K562 (cell line): ENCODE measurements around the gene COX6B2. TPM values are rescaled to one million over a fixed set of nuclear protein-coding genes. Genes with fewer than 3 reads are reported as not detected.

ENCODE experiments used
- ATAC-seq: fragments of 200-7000 bp; cut with Tn5 transposase; 3 replicates; pipeline ENCODE4 v1.9.1; 2020; ENCODE audit warnings: moderate library complexity
- BruUV-seq: library from RNA; stranded (reverse); fragments of 400-500 nt; replicated peaks from 2 replicates; lab custom pipeline; 2021; lab: Mats Ljungman, UMichigan
- CTCF ChIA-PET: fragments of 300-600 bp; formaldehyde crosslinking; extraction: SDS; loops from one replicate; lab custom pipeline; 2021; ENCODE audit warnings: low intra/inter-chr PET ratio; lab: Yijun Ruan, JAX
- POLR2A ChIA-PET: fragments of 300-600, 350-650 bp; sonication (Branson Sonifier 250); formaldehyde crosslinking; extraction: SDS; loops from one replicate; lab custom pipeline; 2021; ENCODE audit warnings: antibody characterized with exemption, inconsistent platforms; lab: Yijun Ruan, JAX
- DNase-seq, 4 experiments: peaks; one replicate each; pipeline versions ENCODE4 v3.0.0 to v3.0.0-alpha.2; 2011 to 2018; ENCODE audit warnings: low spot score in 3 of 4, mixed read lengths in 3 of 4; ENCODE audit errors: extremely low read depth in 1 of 4
- FAIRE-seq: peaks from 2 replicates; lab custom pipeline; 2011; peaks lifted over from hg19 to GRCh38; lab: Jason Lieb, UNC
- H2AFZ ChIP-seq: 2 replicates; pipeline ENCODE4 v1.6.0; 2011; ENCODE audit warnings: low read depth, low read length, control low read depth, inconsistent platforms
- H3K27ac ChIP-seq: fragments of 200-600 bp; 3 replicates; pipeline ENCODE4 v1.8.0; 2011; ENCODE audit warnings: low read depth, mild to moderate bottlenecking, control low read depth, inconsistent platforms, low read length, moderate library complexity, mixed read lengths; ENCODE audit errors: extremely low read depth
- H3K27me3 ChIP-seq, 2 experiments: fragments of 300-600 bp in 1 of 2; 2 replicates in 1 of 2; 3 replicates in 1 of 2; pipeline versions ENCODE4 v1.6.0 to v1.8.0; 2011; ENCODE audit warnings: inconsistent platforms in 2 of 2, low read length in 2 of 2, mild to moderate bottlenecking in 1 of 2, mixed read lengths in 1 of 2, moderate library complexity in 1 of 2; ENCODE audit not compliant: control insufficient read depth in 2 of 2, insufficient read depth in 2 of 2
- H3K36me3 ChIP-seq: fragments of 300-600 bp; 3 replicates; pipeline ENCODE4 v1.8.0; 2011; ENCODE audit warnings: mild to moderate bottlenecking, low read length, inconsistent platforms; ENCODE audit not compliant: control insufficient read depth, insufficient read depth
- H3K4me1 ChIP-seq, 2 experiments: fragments of 200-600 bp in 1 of 2; replicated peaks in 1 of 2; 2 replicates in 1 of 2; 3 replicates in 1 of 2; pipeline versions ENCODE4 v1.5.1 to v1.8.0; 2011; ENCODE audit warnings: inconsistent platforms in 2 of 2, low read length in 2 of 2, mild to moderate bottlenecking in 1 of 2, mixed read lengths in 1 of 2, moderate library complexity in 1 of 2; ENCODE audit not compliant: control insufficient read depth in 2 of 2, insufficient read depth in 2 of 2
- H3K4me2 ChIP-seq: 2 replicates; pipeline ENCODE4 v1.6.1; 2011; ENCODE audit warnings: low read length, control low read depth, inconsistent platforms, mixed read lengths; ENCODE audit not compliant: insufficient read depth
- H3K4me3 ChIP-seq: fragments of 200-600 bp; sonication (generic), shearing (Covaris generic); 2 replicates; pipeline ENCODE4 v1.5.1; 2016; ENCODE audit warnings: control low read depth, inconsistent platforms
- H3K79me2 ChIP-seq: fragments of 200-600 bp; 3 replicates; pipeline ENCODE4 v1.8.0; 2011; ENCODE audit warnings: low read length, inconsistent platforms; ENCODE audit not compliant: control insufficient read depth, insufficient read depth
- H3K9ac ChIP-seq, 2 experiments: 2 replicates each; pipeline versions ENCODE4 v1.6.0 to v1.6.1; 2011; ENCODE audit warnings: low read depth in 2 of 2, low read length in 2 of 2, control low read depth in 1 of 2, inconsistent platforms in 1 of 2, mild to moderate bottlenecking in 1 of 2, mixed read lengths in 1 of 2; ENCODE audit not compliant: insufficient read depth in 1 of 2
- H3K9me1 ChIP-seq: one replicate; pipeline ENCODE4 v1.6.0; 2011; ENCODE audit warnings: inconsistent platforms, mild to moderate bottlenecking, low read length, moderate library complexity; ENCODE audit not compliant: control insufficient read depth, insufficient read depth
- H3K9me3 ChIP-seq: replicated peaks from 2 replicates; pipeline ENCODE4 v1.5.1; 2011; ENCODE audit warnings: low read depth, low read length, inconsistent platforms; ENCODE audit not compliant: control insufficient read depth, insufficient read depth
- H4K20me1 ChIP-seq: replicated peaks from 2 replicates; pipeline ENCODE4 v1.6.1; 2011; ENCODE audit warnings: low read length, inconsistent platforms, mixed read lengths; ENCODE audit not compliant: control insufficient read depth, insufficient read depth
- CEBPG ChIP-seq, 3 experiments: fragments of 200-800 bp in 1 of 3; sonication (Bioruptor generic) in 1 of 3; sonication (generic) in 1 of 3; formaldehyde crosslinking in 1 of 3; IDR thresholded peaks in 2 of 3; conservative IDR thresholded peaks in 1 of 3; 2 replicates each; pipeline versions ENCODE4 v1.6.1 to v1.8.0; 2016 to 2022; ENCODE audit warnings: missing compliant biosample characterization in 2 of 3, missing genetic modification characterization in 2 of 3, mild to moderate bottlenecking in 1 of 3, missing genetic modification reagents in 1 of 3
- ELF1 ChIP-seq: fragments of 200-800 bp; sonication (Bioruptor generic); IDR thresholded peaks from 2 replicates; pipeline ENCODE4 v1.6.1; 2016; ENCODE audit warnings: missing genetic modification characterization, missing compliant biosample characterization
- EZH2 ChIP-seq: IDR thresholded peaks from 2 replicates; pipeline ENCODE4 v1.6.1; 2012; ENCODE audit warnings: low read depth, mild to moderate bottlenecking, inconsistent platforms, low read length, borderline replicate concordance
- GATAD2B ChIP-seq: fragments of 450-650 bp; IDR thresholded peaks from 2 replicates; pipeline ENCODE4 v1.6.1; 2017; ENCODE audit warnings: mild to moderate bottlenecking, borderline replicate concordance
- HOXB6 ChIP-seq: fragments of 250-450 bp; sonication (Bioruptor Pico); IDR thresholded peaks from 2 replicates; pipeline ENCODE4 v1.5.1; 2022; ENCODE audit warnings: mild to moderate bottlenecking, borderline replicate concordance
- L3MBTL2 ChIP-seq: fragments of 450-650 bp; IDR thresholded peaks from 2 replicates; pipeline ENCODE4 v1.6.1; 2016; ENCODE audit warnings: mild to moderate bottlenecking, moderate library complexity
- MAFK ChIP-seq: IDR thresholded peaks from 2 replicates; pipeline ENCODE4 v1.6.1; 2011; ENCODE audit warnings: low read length, improper control_type of control experiment
- NR4A1 ChIP-seq, 2 experiments: fragments of 250-450 bp in 1 of 2; fragments of 450-650 bp in 1 of 2; sonication (Bioruptor Pico) in 1 of 2; IDR thresholded peaks; 2 replicates each; pipeline versions ENCODE4 v1.4.0 to v1.6.1; 2016 to 2020; ENCODE audit warnings: mild to moderate bottlenecking in 2 of 2, missing compliant biosample characterization in 1 of 2, missing genetic modification characterization in 1 of 2, moderate library complexity in 1 of 2
- NUFIP1 ChIP-seq: fragments of 450-650 bp; IDR thresholded peaks from 2 replicates; pipeline ENCODE4 v1.6.1; 2018; ENCODE audit not compliant: partially characterized antibody
- SETDB1 ChIP-seq: IDR thresholded peaks from one replicate; pipeline ENCODE4 v1.6.1; 2012; ENCODE audit warnings: low read length, control low read depth, inconsistent platforms
- TRIM24 ChIP-seq, 2 experiments: fragments of 450-650 bp; IDR thresholded peaks; 2 replicates each; pipeline ENCODE4 v1.6.1; 2016
- ZNF12 ChIP-seq: sonication (generic); formaldehyde crosslinking; IDR thresholded peaks from 2 replicates; pipeline ENCODE4 v1.4.0; 2020; ENCODE audit warnings: mild to moderate bottlenecking, missing genetic modification reagents
- ZNF134 ChIP-seq: fragments of 250-450 bp; sonication (Bioruptor Pico); conservative IDR thresholded peaks from 2 replicates; pipeline ENCODE4 v1.4.0; 2020
- ZNF143 ChIP-seq: sonication (generic); formaldehyde crosslinking; IDR thresholded peaks from 2 replicates; pipeline ENCODE4 v1.9.0; 2022; ENCODE audit warnings: mild to moderate bottlenecking, missing genetic modification reagents
- ZNF174 ChIP-seq: fragments of 250-450 bp; sonication (Bioruptor Pico); IDR thresholded peaks from 2 replicates; pipeline ENCODE4 v1.4.0; 2020; ENCODE audit warnings: mild to moderate bottlenecking
- ZNF695 ChIP-seq: fragments of 450-650 bp; formaldehyde crosslinking; IDR thresholded peaks from 2 replicates; pipeline ENCODE4 v1.4.0; 2020; ENCODE audit warnings: mild to moderate bottlenecking, moderate library complexity
- whole genome bisulfite sequencing: fragments of 100-300 bp; shearing (Covaris generic); methylation state at CpG from one replicate; pipeline ENCODE4 v1.1.6; 2016; ENCODE audit warnings: low coverage, mixed read lengths; ENCODE audit not compliant: insufficient coverage; ENCODE audit errors: missing lambda C conversion rate; 5-methylcytosine and 5-hydroxymethylcytosine counted together
- in situ Hi-C: fragments of 300-500 bp; cut with MboI; formaldehyde crosslinking; loops from 4 replicates; pipeline ENCODE4 v1.15.0; 2018; ENCODE audit warnings: inconsistent platforms, mixed read lengths
- intact Hi-C: fragments of 100-400 bp; cut with micrococcal nuclease; formaldehyde crosslinking; loops from 2 replicates; pipeline ENCODE4 v1.14.2; 2022
- polyA plus RNA-seq, 8 experiments: library from polyadenylated mRNA; depleted of rRNA in 4 of 8; stranded (reverse) in 5 of 8; unstranded in 3 of 8; fragments of >200 nt; fragmentation: Nextera tagmentation in 2 of 8; fragmentation: Illumina TruSeq in 1 of 8; extraction: Ambion mirVana in 2 of 8; extraction: Trizol in 1 of 8; gene quantifications; 2 replicates each; pipeline versions ENCODE4 v1.2.1 to v1.2.3, GENCODE V29; 2011 to 2014; ENCODE audit warnings: inconsistent platforms in 1 of 8, missing spikeins in 1 of 8
- total RNA-seq, 7 experiments: library from RNA; depleted of rRNA in 6 of 7; stranded (reverse); fragments of >200 nt in 6 of 7; fragmentation: Illumina TruSeq in 2 of 7; extraction: Trizol in 2 of 7; gene quantifications; 2 replicates each; pipeline versions ENCODE4 v1.2.1 to v1.2.3, GENCODE V29; 2011 to 2021; ENCODE audit warnings: low replicate concordance in 1 of 7
- TF ChIP-seq, protein P1 (sequence below): sonication (generic); formaldehyde crosslinking; IDR thresholded peaks from 2 replicates; pipeline ENCODE4 v1.8.0; 2022; ENCODE audit warnings: missing genetic modification reagents, mild to moderate bottlenecking, moderate library complexity, borderline replicate concordance
- TF ChIP-seq, protein P2 (sequence below): fragments of 250-450 bp; sonication (Bioruptor Pico); IDR thresholded peaks from 2 replicates; pipeline ENCODE4 v1.8.0; 2022; ENCODE audit warnings: moderate library complexity, mild to moderate bottlenecking, inconsistent platforms

The COX6B2 gene
- total and polyA plus RNA-seq, 9 of the 15 experiments (the other 6 are each of a cell fraction or from before 2014, with no cell fraction given), result 0.40 to 2.5 (median 0.83) TPM

DNA sequence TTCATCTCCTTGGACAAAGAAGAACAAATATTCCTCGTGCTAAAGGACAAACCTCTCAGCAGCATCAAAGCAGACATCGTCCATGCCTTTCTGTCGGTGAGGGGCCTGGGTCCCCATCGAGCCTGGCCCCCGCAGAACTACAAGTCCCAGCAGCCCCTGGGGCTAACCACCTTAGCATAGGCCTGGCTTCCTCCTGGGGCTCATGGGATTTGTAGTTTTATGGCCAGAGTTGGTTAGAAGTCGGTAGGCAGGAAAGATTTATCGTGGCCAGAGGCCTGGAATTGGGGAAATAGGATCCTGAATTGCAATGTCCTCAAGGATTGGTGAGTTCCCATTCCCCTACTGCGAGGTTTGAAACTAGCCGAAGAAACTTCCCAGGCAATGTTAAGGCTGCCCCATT is 49.0 kb downstream of the COX6B2 start:
- H4K20me1 ChIP-seq, result no peaks in the 10 kb centered on the region
- no peak overlapping the region for H3K9ac ChIP-seq
- H3K4me3 ChIP-seq, result no peak overlapping the region
- H3K27me3 ChIP-seq, result no peaks in the 10 kb centered on the region
- BruUV-seq, result no TSS peak
- DNase-seq (peak; percentile 72 to 85 (median 79)), FAIRE-seq (peak; percentile 77), ATAC-seq (peak; percentile 83)
- 32% methylated on average over 9 of the region's 9 CpGs for WGBS
- peaks cover 5% of the 10 kb centered on the region; the same call in 1 of the 3 replicates for H3K36me3 ChIP-seq
- in situ Hi-C loops, result no loop called here
- peaks cover 9 to 49% of the 10 kb centered on the region in 2 experiments; a peak in 4 of 5 replicates for H3K4me1 ChIP-seq
- no peaks in the 10 kb centered on the region for H3K9me1 ChIP-seq
- no peaks in the 10 kb centered on the region for H3K79me2 ChIP-seq
- no peak overlapping the region for H3K4me2 ChIP-seq
- intact Hi-C loops, result no loop called here
- CTCF ChIA-PET, result no interaction called here
- POLR2A ChIA-PET, result interaction anchor here (0.5 kb wide), 1 partner anchor 199 kb away, joined by 4 read pairs; no protein-coding TSS in a partner anchor
- no peak overlapping the region for H3K27ac ChIP-seq
- H3K9me3 ChIP-seq, result no peaks in the 10 kb centered on the region; the same call in 1 of the 2 replicates
- H2AFZ ChIP-seq, result peak overlapping the region; percentile 49; the same call in 1 of the 2 replicates
- TF ChIP-seq CEBPG (CRISPR knock-in tag; IDR thresholded peaks at IDR 0.05) (no peak), CEBPG (tag; conservative IDR thresholded peaks at IDR 0.05 in 1 of 2, IDR thresholded peaks at IDR 0.05 in 1 of 2) (no peak), ZNF143 (CRISPR knock-in tag) (peak; percentile 98), ELF1 (0 out of 2 replicates have a peak, but pooled peaks have one; percentile 19), ZNF134 (CRISPR knock-in tag) (no peak), ZNF695 (CRISPR knock-in tag) (no peak), HOXB6 (CRISPR knock-in tag) (no peak), ZNF12 (CRISPR knock-in tag) (no peak), SETDB1 (no peak), NR4A1 (CRISPR knock-in tag; IDR thresholded peaks at IDR 0.05) (no peak), NR4A1 (tag; IDR thresholded peaks at IDR 0.05) (no peak), ZNF174 (CRISPR knock-in tag) (no peak), EZH2 (no peak), NUFIP1 (no peak), L3MBTL2 (peak; percentile 17; the same call in 1 of the 2 replicates), TRIM24 (IDR thresholded peaks at IDR 0.05) (no peak), MAFK (no peak), GATAD2B (no peak)
- TF ChIP-seq, protein P1, sequence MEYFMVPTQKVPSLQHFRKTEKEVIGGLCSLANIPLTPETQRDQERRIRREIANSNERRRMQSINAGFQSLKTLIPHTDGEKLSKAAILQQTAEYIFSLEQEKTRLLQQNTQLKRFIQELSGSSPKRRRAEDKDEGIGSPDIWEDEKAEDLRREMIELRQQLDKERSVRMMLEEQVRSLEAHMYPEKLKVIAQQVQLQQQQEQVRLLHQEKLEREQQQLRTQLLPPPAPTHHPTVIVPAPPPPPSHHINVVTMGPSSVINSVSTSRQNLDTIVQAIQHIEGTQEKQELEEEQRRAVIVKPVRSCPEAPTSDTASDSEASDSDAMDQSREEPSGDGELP (CRISPR knock-in tag), result peak; percentile 30; the same call in 1 of the 2 replicates
- TF ChIP-seq, protein P2, sequence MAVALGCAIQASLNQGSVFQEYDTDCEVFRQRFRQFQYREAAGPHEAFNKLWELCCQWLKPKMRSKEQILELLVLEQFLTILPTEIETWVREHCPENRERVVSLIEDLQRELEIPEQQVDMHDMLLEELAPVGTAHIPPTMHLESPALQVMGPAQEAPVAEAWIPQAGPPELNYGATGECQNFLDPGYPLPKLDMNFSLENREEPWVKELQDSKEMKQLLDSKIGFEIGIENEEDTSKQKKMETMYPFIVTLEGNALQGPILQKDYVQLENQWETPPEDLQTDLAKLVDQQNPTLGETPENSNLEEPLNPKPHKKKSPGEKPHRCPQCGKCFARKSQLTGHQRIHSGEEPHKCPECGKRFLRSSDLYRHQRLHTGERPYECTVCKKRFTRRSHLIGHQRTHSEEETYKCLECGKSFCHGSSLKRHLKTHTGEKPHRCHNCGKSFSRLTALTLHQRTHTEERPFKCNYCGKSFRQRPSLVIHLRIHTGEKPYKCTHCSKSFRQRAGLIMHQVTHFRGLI, result no peak
